Osteoblast (primary cell): ENCODE data around the gene NOS3. TPM values are rescaled to one million over a fixed set of nuclear protein-coding genes. Genes with fewer than 3 reads are reported as not detected.

ENCODE experiments used
- DNase-seq: peaks from one replicate; pipeline ENCODE4 v3.0.0; 2011; ENCODE audit warnings: low spot score, mixed read lengths; ENCODE audit not compliant: insufficient read length; ENCODE audit errors: missing footprints
- H2AFZ ChIP-seq: 2 replicates; pipeline ENCODE4 v1.6.0; 2011; ENCODE audit warnings: mild to moderate bottlenecking, low read length
- H3K27ac ChIP-seq: 2 replicates; pipeline ENCODE4 v1.5.1; 2011; ENCODE audit warnings: mild to moderate bottlenecking, low read depth, low read length, moderate library complexity
- H3K27me3 ChIP-seq: 2 replicates; pipeline ENCODE4 v1.6.0; 2012; ENCODE audit warnings: mild to moderate bottlenecking, control low read depth, inconsistent platforms, low read length, moderate library complexity; ENCODE audit not compliant: insufficient read depth
- H3K36me3 ChIP-seq: 2 replicates; pipeline ENCODE4 v1.5.1; 2011; ENCODE audit warnings: mild to moderate bottlenecking, low read length, control low read depth, moderate library complexity; ENCODE audit not compliant: insufficient read depth
- H3K4me1 ChIP-seq: 2 replicates; pipeline ENCODE4 v1.5.1; 2011; ENCODE audit warnings: mild to moderate bottlenecking, low read length, control low read depth, moderate library complexity; ENCODE audit not compliant: insufficient read depth
- H3K4me2 ChIP-seq: 2 replicates; pipeline ENCODE4 v1.6.0; 2011; ENCODE audit warnings: mild to moderate bottlenecking, low read length; ENCODE audit not compliant: insufficient read depth
- H3K4me3 ChIP-seq: fragments of 200-600 bp; sonication (generic); 3 replicates; pipeline ENCODE4 v1.5.1; 2012; ENCODE audit warnings: mild to moderate bottlenecking, low read length, inconsistent platforms; ENCODE audit not compliant: insufficient read depth
- H3K79me2 ChIP-seq: 2 replicates; pipeline ENCODE4 v1.6.0; 2012; ENCODE audit warnings: mild to moderate bottlenecking, low read length, control low read depth, inconsistent platforms; ENCODE audit not compliant: insufficient read depth
- H3K9me3 ChIP-seq: 2 replicates; pipeline ENCODE4 v1.5.1; 2011; ENCODE audit warnings: low read depth, low read length, control low read depth
- H4K20me1 ChIP-seq: 2 replicates; pipeline ENCODE4 v1.6.0; 2012; ENCODE audit warnings: mild to moderate bottlenecking, low read length, control low read depth; ENCODE audit not compliant: insufficient read depth
- total RNA-seq: library from RNA; depleted of rRNA; stranded (reverse); fragments of >200 nt; gene quantifications from 2 replicates; pipeline ENCODE4 v1.2.3, GENCODE V29; 2012
- TF ChIP-seq, protein P1 (sequence below): IDR thresholded peaks from 2 replicates; pipeline ENCODE4 v1.5.1; 2011; ENCODE audit warnings: mild to moderate bottlenecking, low read depth, low read length, moderate library complexity; ENCODE audit errors: extremely low read depth

NOS3 gene
- total RNA-seq, 1 donor, result not detected

- peak overlapping the region; percentile 100 for H3K4me2 ChIP-seq
- DNase-seq, result peak; percentile 100
- no peaks in the 10 kb centered on the region for H3K36me3 ChIP-seq
- peaks cover 16% of the 10 kb centered on the region for H4K20me1 ChIP-seq
- peak overlapping the region; percentile 93 for H2AFZ ChIP-seq
- TF ChIP-seq, protein P1, sequence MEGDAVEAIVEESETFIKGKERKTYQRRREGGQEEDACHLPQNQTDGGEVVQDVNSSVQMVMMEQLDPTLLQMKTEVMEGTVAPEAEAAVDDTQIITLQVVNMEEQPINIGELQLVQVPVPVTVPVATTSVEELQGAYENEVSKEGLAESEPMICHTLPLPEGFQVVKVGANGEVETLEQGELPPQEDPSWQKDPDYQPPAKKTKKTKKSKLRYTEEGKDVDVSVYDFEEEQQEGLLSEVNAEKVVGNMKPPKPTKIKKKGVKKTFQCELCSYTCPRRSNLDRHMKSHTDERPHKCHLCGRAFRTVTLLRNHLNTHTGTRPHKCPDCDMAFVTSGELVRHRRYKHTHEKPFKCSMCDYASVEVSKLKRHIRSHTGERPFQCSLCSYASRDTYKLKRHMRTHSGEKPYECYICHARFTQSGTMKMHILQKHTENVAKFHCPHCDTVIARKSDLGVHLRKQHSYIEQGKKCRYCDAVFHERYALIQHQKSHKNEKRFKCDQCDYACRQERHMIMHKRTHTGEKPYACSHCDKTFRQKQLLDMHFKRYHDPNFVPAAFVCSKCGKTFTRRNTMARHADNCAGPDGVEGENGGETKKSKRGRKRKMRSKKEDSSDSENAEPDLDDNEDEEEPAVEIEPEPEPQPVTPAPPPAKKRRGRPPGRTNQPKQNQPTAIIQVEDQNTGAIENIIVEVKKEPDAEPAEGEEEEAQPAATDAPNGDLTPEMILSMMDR, result no peak
- H3K4me1 ChIP-seq, result peaks cover 48% of the 10 kb centered on the region
- no peaks in the 10 kb centered on the region for H3K27me3 ChIP-seq
- peak overlapping the region; percentile 91 for H3K4me3 ChIP-seq
- H3K79me2 ChIP-seq, result peaks cover 30% of the 10 kb centered on the region
- H3K27ac ChIP-seq, result peak overlapping the region; percentile 93
- H3K9me3 ChIP-seq, result no peaks in the 10 kb centered on the region
Measured at GRCh38 chr7:151057989-151058780, 67.4 kb downstream of the NOS3 start.

GRCh38 chr7:151058781-151059366 lies 68.1 kb downstream of the NOS3 start:
- Histone ChIP-seq H3K79me2 (peaks cover 35% of the 10 kb centered on the region), H4K20me1 (peaks cover 21% of the 10 kb centered on the region), H3K36me3 (no peaks in the 10 kb centered on the region), H3K4me1 (peaks cover 48% of the 10 kb centered on the region), H3K27ac (peak overlapping the region; percentile 93), H2AFZ (peak overlapping the region; percentile 93), H3K27me3 (no peaks in the 10 kb centered on the region), H3K4me3 (peak overlapping the region; percentile 91), H3K4me2 (peak overlapping the region; percentile 100), H3K9me3 (no peaks in the 10 kb centered on the region)
- TF ChIP-seq, protein P1, result no peak
- no peak for DNase-seq

DNA sequence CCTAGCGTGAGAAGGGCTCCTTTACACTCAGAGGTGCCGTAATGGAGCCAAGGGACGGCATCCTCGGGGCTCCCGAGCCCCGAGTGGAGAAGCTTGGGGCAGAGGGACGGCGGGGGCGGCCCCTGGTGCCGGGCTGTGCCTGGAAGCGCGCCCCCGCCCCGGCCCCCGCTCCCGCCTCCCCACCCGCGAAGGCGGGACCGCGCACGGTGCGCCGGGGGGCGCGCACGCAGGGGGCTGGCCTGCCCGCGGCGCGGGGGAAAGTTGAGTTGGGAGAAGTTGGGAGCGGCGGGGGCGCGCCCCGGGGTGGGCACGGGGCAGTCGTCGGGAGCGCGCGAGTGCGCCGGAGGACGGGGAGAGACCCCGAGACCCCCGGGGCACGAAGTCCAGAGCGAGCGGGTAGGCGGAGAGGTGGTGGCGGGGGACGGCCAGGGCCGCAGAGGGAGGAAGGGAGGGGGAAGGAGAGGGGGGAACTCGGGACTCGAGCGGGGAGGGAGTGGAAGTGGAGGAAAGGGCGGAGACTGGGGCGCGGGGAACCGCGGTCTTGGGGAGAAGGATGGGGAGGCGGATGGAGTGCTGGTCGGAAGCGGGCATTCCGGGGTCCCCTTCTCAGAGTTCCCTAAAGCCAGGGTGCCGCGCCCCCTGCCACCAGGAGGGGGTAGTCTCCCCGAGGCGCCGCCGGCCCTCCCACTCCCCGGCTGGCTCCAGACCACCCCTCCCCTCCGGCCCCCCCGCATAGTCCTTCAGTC lies 68.7 kb downstream of the NOS3 start, which contains the start of gene SLC4A2:
TSS of gene SLC4A2 (plus strand) at position 223 of the 746 bp plus-strand sequence. CDS start 2,399 bp downstream, outside the sequence.
- H3K27ac ChIP-seq, result peak within 1 kb of the TSS; percentile 93
- TF ChIP-seq, protein P1, result peak; percentile 30
- peak; percentile 99 for DNase-seq
- peaks cover 21% of the 10 kb centered on the region for H4K20me1 ChIP-seq
- peak within 1 kb of the TSS; percentile 93 for H2AFZ ChIP-seq
- peaks cover 38% of the 10 kb centered on the region for H3K79me2 ChIP-seq
- no peaks in the 10 kb centered on the region for H3K27me3 ChIP-seq
- peaks cover 3% of the 10 kb centered on the region for H3K36me3 ChIP-seq
- H3K4me2 ChIP-seq, result peak within 1 kb of the TSS; percentile 100
- H3K4me3 ChIP-seq, result peak within 1 kb of the TSS; percentile 91
- peaks cover 48% of the 10 kb centered on the region for H3K4me1 ChIP-seq
- H3K9me3 ChIP-seq, result no peaks in the 10 kb centered on the region
